Measurements from ENCODE around the gene STIL.
"Not testable (repeated sequence)": the region's sequence is repeated elsewhere in the genome, so short reads cannot be mapped to it uniquely, and the experiment has no call there.

DNA sequence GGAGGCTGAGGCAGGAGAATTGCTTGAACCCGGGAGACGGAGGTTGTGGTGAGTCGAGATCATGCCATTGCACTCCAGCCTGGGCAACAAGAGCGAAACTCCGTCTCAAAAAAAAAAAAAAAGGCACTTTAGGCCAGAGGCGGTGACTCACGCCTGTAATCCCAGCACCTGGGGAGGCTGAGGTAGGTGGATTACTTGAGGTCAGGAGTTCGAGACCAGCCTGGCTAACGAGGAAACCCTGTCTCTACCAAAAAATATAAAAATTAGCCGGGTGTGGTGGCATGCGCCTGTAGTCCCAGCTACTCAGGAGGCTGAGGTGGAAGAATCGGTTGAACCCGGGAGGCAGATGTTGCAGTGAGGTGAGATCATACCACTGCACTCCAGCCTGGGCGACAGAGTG is 6.0 kb upstream of the STIL start:
- TF ChIP-seq, protein P1, sequence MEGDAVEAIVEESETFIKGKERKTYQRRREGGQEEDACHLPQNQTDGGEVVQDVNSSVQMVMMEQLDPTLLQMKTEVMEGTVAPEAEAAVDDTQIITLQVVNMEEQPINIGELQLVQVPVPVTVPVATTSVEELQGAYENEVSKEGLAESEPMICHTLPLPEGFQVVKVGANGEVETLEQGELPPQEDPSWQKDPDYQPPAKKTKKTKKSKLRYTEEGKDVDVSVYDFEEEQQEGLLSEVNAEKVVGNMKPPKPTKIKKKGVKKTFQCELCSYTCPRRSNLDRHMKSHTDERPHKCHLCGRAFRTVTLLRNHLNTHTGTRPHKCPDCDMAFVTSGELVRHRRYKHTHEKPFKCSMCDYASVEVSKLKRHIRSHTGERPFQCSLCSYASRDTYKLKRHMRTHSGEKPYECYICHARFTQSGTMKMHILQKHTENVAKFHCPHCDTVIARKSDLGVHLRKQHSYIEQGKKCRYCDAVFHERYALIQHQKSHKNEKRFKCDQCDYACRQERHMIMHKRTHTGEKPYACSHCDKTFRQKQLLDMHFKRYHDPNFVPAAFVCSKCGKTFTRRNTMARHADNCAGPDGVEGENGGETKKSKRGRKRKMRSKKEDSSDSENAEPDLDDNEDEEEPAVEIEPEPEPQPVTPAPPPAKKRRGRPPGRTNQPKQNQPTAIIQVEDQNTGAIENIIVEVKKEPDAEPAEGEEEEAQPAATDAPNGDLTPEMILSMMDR (IDR thresholded peaks at IDR 0.05; ENCODE audit: poor library complexity), result not testable (repeated sequence)
- TF ChIP-seq EZH2phosphoT487 (IDR thresholded peaks at IDR 0.05; ENCODE audit: low read depth, severe bottlenecking, unreplicated experiment); EZH2 (IDR thresholded peaks at IDR 0.05; ENCODE audit: borderline replicate concordance): not testable (repeated sequence)

Data from hepatocyte (in vitro differentiated cells).